Middle frontal gyrus (tissue), 1 donor: ENCODE measurements around the gene SLC37A1.
"Not testable (repeated sequence)": the region's sequence is repeated elsewhere in the genome, so short reads cannot be mapped to it uniquely, and the experiment has no call there.

Experiments used
- DNase-seq: peaks from one replicate; pipeline ENCODE4 v3.0.0-alpha.2; 2015; ENCODE audit warnings: low spot score; ENCODE audit errors: extremely low spot score

The SLC37A1 gene

DNA sequence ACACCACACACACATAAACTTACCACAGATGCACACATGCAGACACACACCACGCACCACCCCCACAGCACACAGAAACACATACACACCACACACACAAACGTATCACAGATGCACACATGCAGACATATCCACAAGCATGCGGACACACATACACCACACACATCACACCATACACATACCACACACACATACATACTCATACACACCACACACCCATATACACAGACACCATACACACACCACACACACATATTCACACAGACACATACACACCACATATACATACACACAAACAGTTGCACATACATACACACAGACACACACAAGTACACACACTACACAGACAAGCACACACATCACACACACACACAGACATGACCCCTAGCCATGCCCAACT, 102.3 kb downstream of the SLC37A1 start:
- no peak for DNase-seq

DNA sequence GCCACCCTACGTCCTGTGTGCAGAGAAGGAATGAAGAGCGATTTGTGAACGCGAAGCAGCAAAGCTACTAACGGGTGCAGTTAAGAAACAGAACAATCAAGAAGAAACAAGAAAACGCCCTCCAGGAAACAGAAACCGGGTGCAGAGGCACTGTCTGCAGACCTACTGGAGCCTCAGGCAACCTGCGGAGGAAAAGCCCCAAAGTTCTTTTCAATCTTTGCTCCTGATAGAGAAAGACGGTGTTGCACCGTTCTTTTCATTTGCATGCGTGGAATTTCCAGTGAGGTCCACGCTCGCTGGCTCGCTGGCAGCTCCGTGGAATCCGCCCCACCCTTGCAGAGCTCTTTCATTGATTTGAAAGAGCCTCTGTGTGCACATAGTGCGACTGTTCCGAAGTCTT, 102.8 kb downstream of the SLC37A1 start:
- no peak for DNase-seq

DNA sequence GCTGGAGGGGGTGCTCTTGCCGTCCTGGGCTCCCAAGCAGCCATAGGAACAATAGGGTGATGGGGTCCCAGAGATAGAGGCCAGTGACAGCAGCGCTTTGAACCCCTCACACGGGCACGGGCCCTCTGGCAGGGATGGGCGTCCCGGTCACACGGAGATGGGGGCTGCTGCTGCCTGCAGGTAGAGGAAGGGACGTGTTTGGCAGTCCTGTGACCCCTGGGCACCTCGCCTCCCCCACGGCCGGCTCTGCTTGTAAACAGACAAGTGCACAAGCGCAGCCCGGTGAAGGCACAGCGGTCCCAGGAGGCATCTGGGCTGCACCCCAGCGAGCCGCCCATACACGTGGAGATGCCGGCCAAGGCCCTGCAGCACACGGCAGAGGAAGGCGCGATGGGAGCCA, 103.3 kb downstream of the SLC37A1 start:
- no peak for DNase-seq

DNA sequence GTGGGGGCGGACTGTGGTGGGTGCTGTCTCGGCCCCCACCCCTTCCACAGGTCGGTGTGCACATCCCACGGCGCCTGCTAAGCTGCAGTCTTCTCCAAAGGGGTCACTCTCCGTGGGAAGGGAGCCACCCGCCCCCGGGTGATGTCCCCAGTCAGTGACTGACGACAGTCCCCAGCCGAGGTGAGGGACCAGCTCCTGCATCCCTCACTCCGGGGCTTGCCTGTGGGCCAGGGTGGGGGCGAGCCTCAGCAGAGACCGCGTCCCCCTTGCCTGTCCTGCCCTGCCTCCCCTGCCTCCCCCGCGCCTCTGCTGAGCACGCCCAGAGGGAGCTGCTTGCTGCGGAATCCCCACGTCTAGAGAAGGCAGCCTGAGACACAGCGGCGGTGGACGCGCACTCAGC, 103.8 kb downstream of the SLC37A1 start:
- no peak for DNase-seq

DNA sequence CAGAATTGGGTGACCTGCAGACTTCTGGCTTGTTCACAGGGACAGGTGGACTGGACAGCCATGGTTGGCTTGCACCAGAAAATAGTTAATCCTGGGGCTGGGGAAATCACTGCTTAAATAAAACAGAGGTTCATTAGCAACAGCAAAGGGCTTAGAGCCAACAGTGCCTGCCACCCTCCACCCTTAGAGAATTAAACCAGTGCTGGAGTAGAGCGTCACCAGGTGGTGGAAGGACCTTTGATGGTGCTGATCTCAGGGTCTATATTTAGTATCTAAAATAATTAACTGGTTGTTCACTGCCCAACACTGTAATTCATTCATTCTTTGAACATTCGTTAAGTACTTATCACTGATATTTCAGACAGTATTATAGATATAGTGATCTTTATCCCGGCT, 105.1 kb downstream of the SLC37A1 start:
- DNase-seq, result no peak

DNA sequence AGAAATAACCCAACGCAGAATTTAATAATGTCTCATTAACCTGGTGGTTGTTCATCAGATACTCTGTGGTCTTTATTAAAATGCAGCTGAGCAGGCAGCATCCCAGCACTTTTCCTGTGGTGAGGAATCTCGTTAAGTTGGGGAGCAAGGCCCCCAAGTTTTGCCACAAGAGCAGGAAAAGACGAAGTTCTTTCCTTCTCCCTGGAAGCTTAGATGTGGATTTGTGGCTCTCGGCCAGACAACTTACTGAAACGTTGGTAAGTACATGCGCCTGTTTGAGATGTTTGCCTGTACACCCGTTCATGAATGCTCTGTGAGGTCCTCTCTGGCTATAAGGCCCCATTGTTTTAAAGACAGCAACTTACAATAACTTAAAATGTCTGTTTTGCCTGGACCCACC, 105.5 kb downstream of the SLC37A1 start:
- DNase-seq, result no peak

DNA sequence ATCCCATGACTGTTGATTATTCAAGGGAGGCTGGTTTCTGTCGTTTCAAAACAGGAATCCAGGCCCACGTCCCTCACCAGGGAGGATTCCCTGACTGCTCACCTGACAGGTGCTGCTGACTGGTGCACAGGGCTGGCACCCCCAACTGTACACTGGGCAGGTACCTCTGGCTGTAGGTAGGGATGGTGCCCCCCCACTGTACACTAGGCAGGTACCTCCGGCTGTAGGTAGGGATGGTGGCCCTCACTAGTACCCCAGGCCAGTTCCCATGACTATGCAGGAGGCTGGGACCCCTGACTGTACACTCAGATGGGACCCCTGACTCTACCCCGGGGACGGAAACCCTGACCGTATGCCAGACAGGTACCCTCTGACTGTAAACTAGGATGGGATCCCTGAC, 106.2 kb downstream of the SLC37A1 start:
- no peak for DNase-seq

DNA sequence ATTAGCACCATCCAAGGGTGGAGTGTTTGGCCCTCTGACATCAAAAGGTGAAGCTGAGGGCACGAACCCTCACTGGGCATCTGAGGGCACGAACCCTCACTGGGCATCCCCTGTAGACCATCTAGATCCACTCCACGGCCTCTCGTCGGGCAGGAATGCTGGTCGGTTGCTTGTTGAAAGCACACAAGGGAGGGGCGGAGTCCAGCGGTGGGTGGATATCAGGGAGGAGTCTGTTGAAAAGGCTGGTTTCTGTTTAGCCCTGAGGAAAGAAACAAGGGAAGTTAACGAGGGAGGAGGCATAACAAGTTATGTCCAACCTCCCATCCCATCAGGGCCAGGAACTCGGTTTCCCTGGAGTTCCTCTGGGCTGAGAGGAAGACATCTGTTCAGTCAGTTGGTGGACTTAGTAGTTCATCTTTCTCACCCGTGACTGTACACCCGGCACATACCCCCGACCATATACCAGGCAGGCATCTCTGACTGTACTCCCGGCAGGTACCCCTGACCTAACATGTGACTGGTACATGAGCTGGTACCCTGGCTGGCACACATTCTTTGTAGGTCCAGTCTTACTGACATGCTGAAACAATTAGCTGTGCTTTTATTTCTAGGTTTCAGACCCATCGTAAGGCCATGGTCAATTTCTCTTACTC, 107.6 kb downstream of the SLC37A1 start:
- no peak for DNase-seq

DNA sequence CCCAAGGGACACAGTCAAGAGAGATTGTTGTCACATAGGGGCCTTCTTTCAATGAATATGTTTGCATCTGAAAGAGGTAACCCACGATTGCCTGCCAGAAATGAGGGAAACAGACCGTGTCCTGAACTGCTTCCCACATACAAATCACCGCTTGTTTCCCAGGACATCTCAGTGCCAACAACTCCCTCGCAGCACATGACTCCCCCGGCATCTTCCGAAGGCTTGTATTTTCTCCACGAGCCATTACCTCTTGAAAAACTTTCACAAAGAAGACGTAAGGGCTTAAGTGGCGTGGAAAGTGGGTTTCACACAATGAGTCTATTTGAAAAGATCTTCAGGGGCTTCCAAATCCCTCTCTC, 108.1 kb downstream of the SLC37A1 start:
- no peak for DNase-seq

DNA sequence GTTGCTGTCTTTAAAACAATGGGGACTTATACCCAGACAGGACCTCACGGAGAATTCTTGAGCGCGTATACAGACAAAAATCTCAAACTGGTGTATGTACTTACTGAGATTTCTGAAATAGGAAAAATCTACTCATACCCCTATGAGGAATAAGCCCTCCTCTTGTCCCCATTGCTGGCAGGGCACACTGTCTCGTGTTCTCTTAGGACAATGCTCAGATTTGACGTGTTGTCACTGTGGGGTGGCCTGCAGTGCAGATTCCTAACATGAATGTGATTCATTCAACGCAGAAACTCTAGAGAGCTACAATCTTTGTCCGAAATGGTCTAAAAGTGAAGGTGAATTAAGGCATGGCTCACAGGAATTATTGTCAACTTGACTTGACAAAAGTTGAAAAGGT, 108.6 kb downstream of the SLC37A1 start:
- no peak for DNase-seq

DNA sequence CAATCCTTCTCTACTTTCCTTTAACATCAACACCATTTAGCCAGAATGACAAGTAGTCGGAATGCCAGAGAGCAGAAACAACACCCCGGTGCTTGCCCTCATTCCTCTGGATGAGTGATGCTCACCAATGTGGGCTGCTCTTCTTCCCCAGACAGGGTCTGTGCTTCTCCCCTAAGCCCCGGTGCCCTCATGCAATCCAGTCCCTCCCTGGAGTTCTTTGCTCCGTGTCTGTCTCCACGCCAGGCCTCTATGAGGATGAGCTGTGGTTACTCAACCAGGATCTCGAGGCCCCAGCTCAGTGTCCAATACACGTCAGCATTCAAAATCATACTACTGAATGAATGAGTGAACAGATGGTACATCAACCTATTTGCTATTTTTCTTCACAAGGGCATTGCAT, 110.0 kb downstream of the SLC37A1 start:
- DNase-seq, result no peak

DNA sequence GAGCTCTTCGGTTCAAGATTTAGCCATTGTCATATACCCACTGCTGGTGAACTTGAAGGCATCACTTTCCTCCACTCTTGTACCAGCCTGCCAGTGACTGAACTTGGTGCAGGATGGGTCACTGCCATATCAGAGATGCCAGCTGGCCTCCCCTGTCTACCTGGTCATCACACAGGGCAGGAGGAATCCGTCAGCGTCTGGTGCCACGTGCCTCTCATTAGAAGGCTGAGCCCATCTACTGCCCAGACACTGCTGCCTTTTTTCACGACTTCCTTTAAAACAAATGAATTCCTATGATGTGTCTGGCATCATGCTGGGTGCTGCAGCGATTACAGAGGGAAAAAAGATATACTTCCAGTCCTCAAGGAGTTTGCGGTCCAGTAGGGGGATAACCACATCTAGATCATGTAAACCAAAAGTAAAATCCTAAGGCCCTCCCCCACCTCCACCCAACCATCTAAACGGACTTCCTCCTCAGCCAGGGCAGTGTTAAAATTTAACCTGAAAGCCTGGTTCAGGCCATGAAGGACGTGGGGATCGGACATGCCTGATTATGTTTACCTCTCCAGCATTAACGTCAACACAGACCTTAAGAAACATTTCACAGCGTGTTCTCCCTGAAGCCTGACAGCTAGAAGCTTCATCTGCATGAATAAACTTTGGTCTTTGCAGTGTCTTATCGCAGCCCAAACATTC, 110.6 kb downstream of the SLC37A1 start:
- DNase-seq, result no peak

DNA sequence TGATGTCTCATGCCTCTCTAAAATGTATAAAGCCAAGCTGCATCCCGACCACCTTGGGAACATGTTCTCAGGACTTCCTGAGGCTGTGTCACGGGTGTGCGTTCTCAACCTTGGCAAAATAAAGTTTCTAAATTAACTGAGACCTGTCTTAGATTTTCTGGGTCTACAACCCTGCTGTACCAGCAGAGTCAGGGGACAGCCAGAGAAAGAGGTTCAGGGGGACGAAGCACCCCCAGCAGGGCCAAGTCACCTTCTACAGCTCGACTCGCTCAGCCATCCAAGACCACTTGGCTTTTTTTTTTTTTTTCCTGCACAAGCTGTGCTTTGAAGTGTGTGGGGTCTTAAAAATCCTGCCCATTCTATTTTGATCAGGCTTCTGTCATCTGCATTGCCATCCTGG, 111.3 kb downstream of the SLC37A1 start:
- DNase-seq, result no peak

DNA sequence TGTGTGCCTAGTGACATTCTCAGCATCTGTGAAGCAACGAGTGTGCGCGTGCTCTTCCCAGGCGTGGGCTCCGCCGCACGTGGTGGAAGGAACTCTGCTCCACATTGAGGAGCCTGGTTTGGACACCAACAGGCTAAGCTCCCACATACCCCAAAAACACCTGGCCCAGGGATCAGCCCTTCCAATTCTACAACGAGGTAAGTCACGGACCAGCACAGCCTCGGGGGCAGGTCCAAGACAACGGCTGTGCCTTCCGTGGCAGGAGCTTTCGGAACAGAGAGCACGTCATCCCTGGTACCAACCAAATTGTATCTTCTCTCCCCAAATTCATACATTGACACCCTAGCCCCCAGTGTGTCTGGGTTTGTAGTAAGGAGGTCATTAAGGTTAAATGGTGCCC, 112.5 kb downstream of the SLC37A1 start:
- no peak for DNase-seq

DNA sequence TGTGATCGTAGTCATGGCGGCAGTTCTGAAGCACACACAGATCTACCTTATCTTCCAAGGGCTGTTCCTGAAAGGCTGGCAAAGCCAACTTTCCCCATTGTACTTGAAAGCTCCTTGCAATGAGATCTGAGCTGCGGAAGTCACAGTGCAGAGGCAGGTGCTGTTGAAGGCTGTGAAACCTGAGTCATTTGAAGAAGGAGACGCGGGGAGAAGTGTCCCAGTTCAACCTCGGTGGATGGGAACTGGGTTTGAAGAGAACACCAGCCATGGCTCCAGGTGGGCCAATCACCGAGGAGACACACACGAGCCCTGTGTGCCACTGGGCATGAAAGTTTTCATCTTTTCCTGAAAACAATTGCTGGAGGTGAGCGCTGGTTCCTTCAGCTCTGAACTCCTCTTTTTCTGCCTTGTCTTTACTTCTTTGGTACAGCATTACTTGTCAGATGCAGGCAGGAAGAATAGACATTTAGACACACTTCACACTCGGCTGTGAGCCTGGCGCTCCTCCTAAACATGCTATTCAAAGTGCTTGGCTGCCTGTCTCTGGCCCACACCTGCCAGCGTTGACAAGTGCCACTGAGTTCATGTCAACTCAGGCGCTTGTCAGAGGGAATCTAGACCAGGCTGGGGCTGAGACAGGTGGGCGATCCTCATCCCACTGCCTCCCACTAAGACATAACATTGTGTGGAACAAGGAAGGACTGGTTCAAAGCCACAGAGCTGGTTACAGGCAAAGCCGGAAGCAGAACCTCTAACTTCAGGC, 114.1 kb downstream of the SLC37A1 start:
- no peak for DNase-seq

DNA sequence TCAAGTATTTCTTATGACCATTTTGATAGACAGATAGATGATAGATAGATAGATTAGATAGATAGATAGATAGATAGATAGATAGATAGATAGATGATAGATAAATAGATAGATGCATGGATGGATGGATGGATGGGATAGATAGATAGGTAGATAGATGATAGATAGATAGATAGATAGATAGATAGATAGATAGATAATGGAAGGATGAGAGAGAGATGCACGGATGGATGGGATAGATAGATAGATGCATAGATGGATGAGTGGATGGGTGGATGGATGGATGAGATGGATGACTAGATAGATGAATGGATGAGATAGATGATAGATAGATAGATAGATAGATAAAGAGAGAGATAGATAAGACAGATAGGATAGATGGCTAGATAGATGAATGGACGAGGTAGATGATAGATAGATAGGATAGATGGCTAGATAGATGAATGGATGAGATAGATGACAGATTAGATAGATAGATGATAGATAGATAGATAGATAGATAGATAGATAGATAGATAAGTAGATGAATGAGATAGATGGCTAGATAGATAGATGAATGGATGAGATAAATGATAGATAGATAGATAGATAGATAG, 114.9 kb downstream of the SLC37A1 start:
- DNase-seq, result not testable (repeated sequence)

DNA sequence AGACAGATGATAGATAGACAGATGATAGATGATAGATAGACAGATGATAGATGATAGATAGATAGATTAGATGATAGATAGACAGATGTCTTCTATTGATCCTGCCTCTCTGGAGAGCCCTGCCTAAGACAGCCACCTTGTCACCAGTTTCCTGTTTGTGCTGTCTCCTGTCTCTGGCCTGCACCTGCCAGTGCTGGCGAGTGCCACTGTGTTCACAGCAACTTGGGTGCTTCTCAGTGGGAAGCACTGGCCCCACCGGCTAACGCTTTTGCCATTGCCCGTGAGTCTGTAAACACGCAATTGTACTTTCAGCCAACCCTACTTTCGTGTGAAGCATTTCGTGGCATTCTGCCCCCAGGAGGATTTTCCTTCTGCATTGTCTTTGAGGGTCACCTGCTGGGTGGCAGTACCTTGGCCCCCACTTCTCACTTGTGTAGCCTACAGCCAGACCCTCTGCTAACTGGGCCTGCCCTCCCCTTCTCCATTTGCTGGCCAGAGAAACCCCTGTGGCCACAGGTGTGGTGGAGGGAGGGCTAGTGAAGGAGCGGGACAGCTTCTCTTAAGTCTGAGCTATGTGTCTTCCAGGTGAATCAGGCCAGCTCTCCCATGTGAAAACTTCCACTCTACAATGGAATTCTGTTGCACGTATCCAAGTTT, 116.4 kb downstream of the SLC37A1 start:
- no peak for DNase-seq

DNA sequence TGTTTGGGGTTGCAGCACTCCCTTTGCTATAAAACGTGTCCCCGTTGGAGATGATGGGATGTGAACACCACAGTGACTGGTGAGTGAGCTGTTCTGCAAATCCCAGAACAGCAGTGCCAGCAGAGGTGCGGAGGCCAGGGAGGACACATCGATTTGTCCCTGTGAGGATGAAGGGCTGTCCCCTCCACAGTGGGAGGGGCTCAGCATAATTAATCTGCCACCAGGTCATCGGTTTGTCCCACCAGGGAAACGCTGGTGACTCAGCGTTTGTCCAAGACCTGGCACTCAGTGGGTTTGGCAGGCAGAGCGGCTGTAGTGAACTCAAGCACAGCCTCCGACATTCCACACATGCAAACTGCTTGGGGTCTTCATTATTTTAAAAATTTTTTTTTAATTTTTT, 117.0 kb downstream of the SLC37A1 start:
- DNase-seq, result no peak
